Thyroid gland (tissue), 4 donors: ENCODE measurements around the gene ARRDC5. TPM values are rescaled to one million over a fixed set of nuclear protein-coding genes. Genes with fewer than 3 reads are reported as not detected.

Source experiments
- DNase-seq, 2 donors: peaks; one replicate each; pipeline ENCODE4 v3.0.0-alpha.2; 2019
- H3K27ac ChIP-seq, 3 donors: fragments of 200-600 bp; sonication (generic); 1 replicate in 2 of 3; 2 replicates in 1 of 3; pipeline ENCODE4 v1.5.1; 2016 to 2019; ENCODE audit warnings: mild to moderate bottlenecking in 1 of 3, moderate library complexity in 1 of 3
- H3K27me3 ChIP-seq: fragments of 200-600 bp; sonication (generic); one replicate; pipeline ENCODE4 v1.5.1; 2019
- H3K36me3 ChIP-seq, 2 donors: fragments of 200-600 bp; sonication (generic); one replicate each; pipeline ENCODE4 v1.5.1; 2016 to 2019
- H3K4me1 ChIP-seq, 2 donors: fragments of 200-600 bp; sonication (generic); one replicate each; pipeline ENCODE4 v1.5.1; 2017 to 2019
- H3K4me3 ChIP-seq, 3 donors: fragments of 200-600 bp; sonication (generic); replicated peaks in 1 of 3; 1 replicate in 2 of 3; 2 replicates in 1 of 3; pipeline ENCODE4 v1.5.1; 2016; ENCODE audit warnings: mild to moderate bottlenecking in 1 of 3
- H3K9me3 ChIP-seq: fragments of 200-600 bp; sonication (generic); one replicate; pipeline ENCODE4 v1.5.1; 2017
- CTCF ChIP-seq, 6 experiments: fragments of 200-600 bp in 3 of 6; fragments of 450-650 bp in 3 of 6; sonication (generic) in 3 of 6; IDR thresholded peaks; one replicate each; pipeline ENCODE4 v1.5.1; 2016 to 2019; ENCODE audit warnings: antibody characterized with exemption in 6 of 6, mild to moderate bottlenecking in 2 of 6, inconsistent platforms in 1 of 6, moderate library complexity in 1 of 6
- POLR2A ChIP-seq, 2 donors: fragments of 450-650 bp; IDR thresholded peaks; one replicate each; pipeline ENCODE4 v1.6.1; 2017; ENCODE audit warnings: antibody characterized with exemption in 2 of 2, mild to moderate bottlenecking in 2 of 2, moderate library complexity in 1 of 2
- WGBS, 2 donors: methylation state at CpG; one replicate each; pipeline ENCODE4 v1.1.5; 2017; 5-methylcytosine and 5-hydroxymethylcytosine counted together
- intact Hi-C: fragments of 100-400 bp; cut with DNase I; formaldehyde crosslinking; loops from one replicate; pipeline ENCODE4 v1.15.1; 2023
- microRNA-seq: library from miRNA; unstranded; fragments of <30 nt; microRNA quantifications from one replicate; pipeline ENCODE4, GENCODE V29; 2016
- small RNA-seq: library from RNA; depleted of rRNA; stranded (forward); fragments of <200 nt; gene quantifications from one replicate; pipeline ENCODE3, GENCODE V24; 2016
- total RNA-seq, 4 donors: library from RNA; depleted of rRNA; stranded (reverse); fragments of >200 nt; gene quantifications; one replicate each; pipeline ENCODE4 v1.2.3, GENCODE V29; 2016

ARRDC5 gene
- total RNA-seq, 4 donors from 2014 or later = not detected

- H3K27me3 ChIP-seq = no peaks in the 10 kb centered on the region
- H3K27ac ChIP-seq = no peak overlapping the region
- H3K36me3 ChIP-seq = peaks cover 23 to 28% of the 10 kb centered on the region in 2 donors
- H3K4me3 ChIP-seq = no peak overlapping the region
- 88 to 90% methylated on average over 7 to 10 of the region's 10 CpGs for WGBS, 2 donors
- TF ChIP-seq POLR2A (IDR thresholded peaks at IDR 0.05) (no peak), CTCF (IDR thresholded peaks at IDR 0.05) (no peak)
- no peaks in the 10 kb centered on the region for H3K9me3 ChIP-seq
- no peak for DNase-seq
- intact Hi-C loops = no loop called here
- peaks cover 6 to 7% of the 10 kb centered on the region in 2 donors for H3K4me1 ChIP-seq
These were observed 58.1 kb downstream of the ARRDC5 start for GRCh38 chr19:4844348-4845179.

- Histone ChIP-seq H3K36me3 (peaks cover 31 to 37% of the 10 kb centered on the region in 2 donors), H3K27me3 (no peaks in the 10 kb centered on the region), H3K27ac (no peak overlapping the region), H3K4me1 (peaks cover 3% of the 10 kb centered on the region in 2 donors), H3K9me3 (no peaks in the 10 kb centered on the region), H3K4me3 (no peak overlapping the region)
- intact Hi-C loops = no loop called here
- TF ChIP-seq CTCF (IDR thresholded peaks at IDR 0.05) (no peak), POLR2A (IDR thresholded peaks at IDR 0.05) (no peak)
- 96 to 99% methylated on average over 6 of the region's 6 CpGs for WGBS, 2 donors
- no peak for DNase-seq
These were observed 59.1 kb downstream of the ARRDC5 start for GRCh38 chr19:4843647-4843965.

Small RNA genes within 50 kb of the gene (microRNA-seq; reads per million reads assigned to microRNA genes)
- not detected for gene MIR4747

Small RNA genes within 50 kb of the gene (small RNA-seq; reads per million reads assigned to genes)
- not detected for gene MIR4747

Other genes with a start within 250 kb of the ARRDC5 start
- 10 to 100 TPM; 48.0 to 72.6 (median 65.2) TPM for gene MYDGF, start 232.6 kb downstream of the ARRDC5 start, total RNA-seq
- gene DPP9, start 179.1 kb downstream of the ARRDC5 start, total RNA-seq = 10 to 100 TPM; 32.0 to 50.7 (median 42.9) TPM
- gene FEM1A, start 111.2 kb downstream of the ARRDC5 start, total RNA-seq = 10 to 100 TPM; 11.3 to 21.0 (median 15.8) TPM
- gene TICAM1, start 71.2 kb downstream of the ARRDC5 start, total RNA-seq = 1 to 10 TPM; 5.2 to 7.0 (median 6.3) TPM
- gene PLIN3, start 35.2 kb downstream of the ARRDC5 start, total RNA-seq = 10 to 100 TPM; 24.4 to 41.3 (median 38.0) TPM
- under 1 TPM; 0.11 to 0.71 (median 0.41) TPM for gene UHRF1, start 6.6 kb upstream of the ARRDC5 start, total RNA-seq
- gene KDM4B, start 66.2 kb upstream of the ARRDC5 start, total RNA-seq = 10 to 100 TPM; 44.3 to 87.2 (median 75.8) TPM